SU-DHL-6 (cell line): ENCODE data around the gene ORMDL2.

ENCODE experiments used
- H2AFZ ChIP-seq: fragments of 200-600 bp; sonication (generic); 2 replicates; pipeline ENCODE4 v1.6.1; 2014; ENCODE audit warnings: low read depth, mild to moderate bottlenecking, moderate library complexity, mixed read lengths, antibody characterized with exemption, low read length; ENCODE audit not compliant: severe bottlenecking
- H3F3A ChIP-seq: fragments of 200-600 bp; shearing (Covaris generic); 2 replicates; pipeline ENCODE4 v1.6.0; 2016; ENCODE audit warnings: antibody characterized with exemption, mild to moderate bottlenecking; ENCODE audit not compliant: insufficient read depth
- H3K27ac ChIP-seq: fragments of 200-600 bp; sonication (generic); 2 replicates; pipeline ENCODE4 v1.5.1; 2016; ENCODE audit warnings: low read depth, mild to moderate bottlenecking, low read length, moderate library complexity, mixed read lengths
- H3K27me3 ChIP-seq: fragments of 200-600 bp; sonication (generic), shearing (Covaris generic); 2 replicates; pipeline ENCODE4 v1.6.0; 2014; ENCODE audit warnings: mild to moderate bottlenecking, low read length
- H3K36me3 ChIP-seq: fragments of 200-600 bp; sonication (generic); 2 replicates; pipeline ENCODE4 v1.6.1; 2014; ENCODE audit warnings: mild to moderate bottlenecking, low read length, mixed read lengths
- H3K4me2 ChIP-seq: fragments of 300-600, 200-600 bp; shearing (Covaris generic), sonication (generic); 2 replicates; pipeline ENCODE4 v1.6.0; 2014; ENCODE audit warnings: low read length, low read depth, mild to moderate bottlenecking; ENCODE audit not compliant: poor library complexity, severe bottlenecking
- H3K4me3 ChIP-seq: fragments of 200-600 bp; sonication (generic); 2 replicates; pipeline ENCODE4 v1.5.1; 2014; ENCODE audit warnings: antibody characterized with exemption, low read length, mild to moderate bottlenecking, mixed read lengths; ENCODE audit not compliant: insufficient read depth, poor library complexity, severe bottlenecking
- H3K79me2 ChIP-seq: fragments of 200-600 bp; sonication (generic); 2 replicates; pipeline ENCODE4 v1.6.1; 2014; ENCODE audit warnings: mild to moderate bottlenecking, low read length, moderate library complexity; ENCODE audit not compliant: insufficient read depth
- H3K9ac ChIP-seq: fragments of 200-600 bp; sonication (generic); 2 replicates; pipeline ENCODE4 v1.7.0; 2014; ENCODE audit warnings: mild to moderate bottlenecking, low read length
- H3K9me2 ChIP-seq: fragments of 200-600 bp; sonication (generic); replicated peaks from 2 replicates; pipeline ENCODE4 v1.6.1; 2014; ENCODE audit warnings: low read length; ENCODE audit not compliant: insufficient read depth
- H3K9me3 ChIP-seq: fragments of 200-600 bp; sonication (generic); 2 replicates; pipeline ENCODE4 v1.6.1; 2014; ENCODE audit warnings: low read length, mixed read lengths; ENCODE audit not compliant: insufficient read depth
- H4K20me1 ChIP-seq: fragments of 200-600 bp; sonication (generic); 2 replicates; pipeline ENCODE4 v1.6.1; 2014; ENCODE audit warnings: low read depth, mild to moderate bottlenecking, antibody characterized with exemption, low read length, moderate library complexity, mixed read lengths
- CTCF ChIP-seq: fragments of 200-600 bp; sonication (generic); IDR thresholded peaks from one replicate; pipeline ENCODE4 v1.5.1; 2017; ENCODE audit warnings: antibody characterized with exemption, mild to moderate bottlenecking, low read length, moderate library complexity; ENCODE audit not compliant: insufficient read depth, poor library complexity, severe bottlenecking
- EZH2phosphoT487 ChIP-seq: fragments of 200-600 bp; sonication (generic), shearing (Covaris generic); conservative IDR thresholded peaks from 2 replicates; pipeline ENCODE4 v1.6.1; 2018; ENCODE audit warnings: mild to moderate bottlenecking, antibody characterized with exemption, low read length, moderate library complexity, mixed read lengths

Gene ORMDL2

GRCh38 chr12:55845361-55845760 lies 27.5 kb downstream of the ORMDL2 start:
- Histone ChIP-seq H2AFZ (no peak overlapping the region), H3K79me2 (no peaks in the 10 kb centered on the region), H3F3A (no peaks in the 10 kb centered on the region), H3K36me3 (no peaks in the 10 kb centered on the region), H3K9me2 (no peaks in the 10 kb centered on the region), H3K9ac (no peak overlapping the region), H3K27me3 (no peaks in the 10 kb centered on the region), H3K27ac (no peak overlapping the region), H3K4me2 (no peak overlapping the region), H4K20me1 (no peaks in the 10 kb centered on the region), H3K9me3 (no peaks in the 10 kb centered on the region), H3K4me3 (no peak overlapping the region)
- TF ChIP-seq CTCF (no peak), EZH2phosphoT487 (no peak)

- Histone ChIP-seq H3K9me3 (no peaks in the 10 kb centered on the region), H3K79me2 (no peaks in the 10 kb centered on the region), H3F3A (no peaks in the 10 kb centered on the region), H2AFZ (no peak overlapping the region), H3K4me3 (no peak overlapping the region), H3K9ac (no peak overlapping the region), H3K27ac (no peak overlapping the region), H3K4me2 (no peak overlapping the region), H3K9me2 (no peaks in the 10 kb centered on the region), H3K27me3 (no peaks in the 10 kb centered on the region), H3K36me3 (no peaks in the 10 kb centered on the region), H4K20me1 (no peaks in the 10 kb centered on the region)
- TF ChIP-seq CTCF (no peak), EZH2phosphoT487 (no peak)
Observed at GRCh38 chr12:55845785-55846496, 28.1 kb downstream of the ORMDL2 start.

- Histone ChIP-seq H3K4me3 (no peak overlapping the region), H3K4me2 (no peak overlapping the region), H3K27me3 (no peaks in the 10 kb centered on the region), H4K20me1 (no peaks in the 10 kb centered on the region), H3K9ac (no peak overlapping the region), H3F3A (no peaks in the 10 kb centered on the region), H3K27ac (no peak overlapping the region), H3K36me3 (no peaks in the 10 kb centered on the region), H3K79me2 (no peaks in the 10 kb centered on the region), H2AFZ (no peak overlapping the region), H3K9me2 (no peaks in the 10 kb centered on the region), H3K9me3 (no peaks in the 10 kb centered on the region)
- TF ChIP-seq EZH2phosphoT487 (no peak), CTCF (no peak)
Observed at GRCh38 chr12:55847033-55847432, 29.2 kb downstream of the ORMDL2 start.
